ENCODE data around the gene DUOXA2.

DNA sequence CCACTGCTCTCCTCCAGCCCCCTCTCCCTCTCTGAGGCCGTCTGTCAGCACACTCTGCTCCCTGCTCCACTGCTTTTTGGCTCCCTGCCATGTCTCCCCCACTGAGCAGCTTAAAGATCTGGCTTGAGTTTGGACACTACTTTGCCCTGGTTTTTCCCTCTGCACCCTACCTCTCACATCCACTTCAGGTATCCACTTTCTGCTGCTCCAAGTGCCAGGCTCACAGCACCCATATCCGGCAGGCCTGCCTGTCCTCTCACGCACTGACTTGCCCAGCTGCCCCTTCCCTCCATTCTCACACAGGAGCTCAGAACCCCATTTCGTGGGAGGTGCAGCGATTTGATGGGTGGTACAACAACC lies 19.4 kb downstream of the DUOXA2 start:
- TF ChIP-seq CTCF (IDR thresholded peaks at IDR 0.05; ENCODE audit: insufficient read depth, low read depth, low read length) = no peak
- TF ChIP-seq EZH2 (IDR thresholded peaks at IDR 0.05; ENCODE audit: insufficient read depth, low read length) = no peak

Measured in astrocyte (in vitro differentiated cells and primary cell).